ENCODE data around the gene MYDGF.
"Not testable (repeated sequence)": the region's sequence is repeated elsewhere in the genome, so short reads cannot be mapped to it uniquely, and the experiment has no call there.

MYDGF gene

GRCh38 chr19:4682417-4683200, 12.5 kb upstream of the MYDGF start:
- no peak for TF ChIP-seq SPI1 (IDR thresholded peaks at IDR 0.05; ENCODE audit: borderline replicate concordance, low read depth)
- no peak for TF ChIP-seq POLR2AphosphoS5 (IDR thresholded peaks at IDR 0.05; ENCODE audit: low read depth)
- Histone ChIP-seq H3K27me3 (ENCODE audit: insufficient read depth, poor library complexity, severe bottlenecking) (no peaks in the 10 kb centered on the region), H3K4me3 (replicated peaks; ENCODE audit: insufficient read depth, low read length) (no peak overlapping the region), H3K27ac (replicated peaks) (no peak overlapping the region)
- no peak for DNase-seq (ENCODE audit: low read depth in 1 of 2, low spot score in 1 of 2)

DNA sequence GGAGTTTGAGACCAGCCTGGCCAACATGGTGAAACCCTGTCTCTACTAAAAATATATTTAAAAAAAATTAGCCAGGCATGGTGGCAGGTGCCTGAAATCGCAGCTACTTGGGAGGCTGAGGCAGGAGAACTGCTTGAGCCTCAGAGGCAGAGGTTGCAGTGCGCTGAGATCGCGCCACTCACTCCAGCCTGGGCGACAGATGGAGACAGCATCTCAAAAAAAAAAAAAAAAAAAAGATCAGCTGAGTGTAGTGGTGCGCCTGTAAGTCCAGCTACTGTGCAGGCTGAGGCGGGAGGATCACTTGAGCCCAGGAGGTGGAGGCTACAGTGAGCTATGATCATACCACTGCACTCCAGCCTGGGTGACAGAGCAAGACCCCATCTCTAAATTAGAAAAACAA, 9.9 kb upstream of the MYDGF start:
- H3K27ac ChIP-seq (replicated peaks); H3K27me3 ChIP-seq (ENCODE audit: insufficient read depth, poor library complexity, severe bottlenecking); H3K4me3 ChIP-seq (replicated peaks; ENCODE audit: insufficient read depth, low read length); DNase-seq (ENCODE audit: low read depth in 1 of 2, low spot score in 1 of 2): not testable (repeated sequence)

DNA sequence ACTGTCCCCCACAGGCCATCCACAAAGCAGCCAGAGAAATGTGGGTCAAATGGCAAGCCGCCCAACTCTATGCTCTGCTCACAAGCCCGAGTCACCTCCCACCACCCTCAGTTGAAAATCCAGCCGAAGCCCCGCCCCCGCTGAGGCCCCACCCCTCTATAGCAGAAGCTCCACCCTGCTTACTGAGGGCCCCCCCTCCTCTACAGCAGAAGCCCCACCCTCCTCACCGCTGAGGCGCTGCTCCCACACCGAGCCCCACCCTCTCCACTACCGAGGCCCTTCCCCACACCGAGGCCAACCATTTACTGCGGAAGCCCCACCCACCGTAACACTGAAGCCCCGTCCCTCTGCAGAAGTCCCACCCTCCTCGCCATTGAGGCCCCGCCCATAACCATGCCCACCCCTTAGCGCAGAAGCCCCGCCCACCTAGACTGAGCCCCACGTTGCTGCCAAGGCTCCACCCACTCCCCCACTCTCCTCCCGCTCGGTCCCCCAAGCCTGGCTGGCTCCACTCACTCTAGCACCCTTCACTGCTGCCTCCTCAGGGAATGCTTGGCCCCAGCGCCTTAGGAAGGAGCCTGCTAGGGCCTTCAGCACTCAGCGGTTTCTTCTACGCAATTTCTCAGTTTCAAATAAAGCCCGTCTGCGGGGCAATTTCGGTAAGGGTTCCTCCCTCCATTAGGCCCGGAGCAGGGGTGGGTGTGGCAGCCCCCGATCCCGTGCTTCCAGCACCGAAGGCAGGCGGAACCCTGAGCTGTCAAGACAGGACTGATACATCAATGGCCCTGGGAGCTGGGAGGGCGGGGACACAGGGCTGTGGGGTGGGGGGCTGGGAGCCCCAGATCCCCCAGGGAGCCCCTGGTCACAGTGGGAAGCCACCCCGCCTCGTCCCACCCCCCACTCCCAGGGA, 9.0 kb upstream of the MYDGF start:
- H3K4me3 ChIP-seq (replicated peaks; ENCODE audit: insufficient read depth, low read length): no peak overlapping the region
- no peak for DNase-seq (ENCODE audit: low read depth in 1 of 2, low spot score in 1 of 2)
- no peak for TF ChIP-seq POLR2AphosphoS5 (IDR thresholded peaks at IDR 0.05; ENCODE audit: low read depth)
- TF ChIP-seq, protein P1, sequence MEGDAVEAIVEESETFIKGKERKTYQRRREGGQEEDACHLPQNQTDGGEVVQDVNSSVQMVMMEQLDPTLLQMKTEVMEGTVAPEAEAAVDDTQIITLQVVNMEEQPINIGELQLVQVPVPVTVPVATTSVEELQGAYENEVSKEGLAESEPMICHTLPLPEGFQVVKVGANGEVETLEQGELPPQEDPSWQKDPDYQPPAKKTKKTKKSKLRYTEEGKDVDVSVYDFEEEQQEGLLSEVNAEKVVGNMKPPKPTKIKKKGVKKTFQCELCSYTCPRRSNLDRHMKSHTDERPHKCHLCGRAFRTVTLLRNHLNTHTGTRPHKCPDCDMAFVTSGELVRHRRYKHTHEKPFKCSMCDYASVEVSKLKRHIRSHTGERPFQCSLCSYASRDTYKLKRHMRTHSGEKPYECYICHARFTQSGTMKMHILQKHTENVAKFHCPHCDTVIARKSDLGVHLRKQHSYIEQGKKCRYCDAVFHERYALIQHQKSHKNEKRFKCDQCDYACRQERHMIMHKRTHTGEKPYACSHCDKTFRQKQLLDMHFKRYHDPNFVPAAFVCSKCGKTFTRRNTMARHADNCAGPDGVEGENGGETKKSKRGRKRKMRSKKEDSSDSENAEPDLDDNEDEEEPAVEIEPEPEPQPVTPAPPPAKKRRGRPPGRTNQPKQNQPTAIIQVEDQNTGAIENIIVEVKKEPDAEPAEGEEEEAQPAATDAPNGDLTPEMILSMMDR (IDR thresholded peaks at IDR 0.05; ENCODE audit: insufficient read depth, low read length): no peak
- TF ChIP-seq REST (IDR thresholded peaks at IDR 0.05; ENCODE audit: insufficient replicate concordance, low read depth): no peak
- TF ChIP-seq GABPA (IDR thresholded peaks at IDR 0.05; ENCODE audit: low read depth): no peak
- no peak for TF ChIP-seq SPI1 (IDR thresholded peaks at IDR 0.05; ENCODE audit: borderline replicate concordance, low read depth)
- H3K27me3 ChIP-seq (ENCODE audit: insufficient read depth, poor library complexity, severe bottlenecking): no peaks in the 10 kb centered on the region
- H3K27ac ChIP-seq (replicated peaks): no peak overlapping the region

- TF ChIP-seq, protein P1 (IDR thresholded peaks at IDR 0.05; ENCODE audit: insufficient read depth, low read length): peak; percentile 21
- TF ChIP-seq SPI1 (IDR thresholded peaks at IDR 0.05; ENCODE audit: borderline replicate concordance, low read depth): no peak
- no peak overlapping the region for H3K4me3 ChIP-seq (replicated peaks; ENCODE audit: insufficient read depth, low read length)
- no peaks in the 10 kb centered on the region for H3K27me3 ChIP-seq (ENCODE audit: insufficient read depth, poor library complexity, severe bottlenecking)
- peak in 1 of 2 experiments; percentile 28 for DNase-seq (ENCODE audit: low read depth in 1 of 2, low spot score in 1 of 2)
- H3K27ac ChIP-seq (replicated peaks): no peak overlapping the region
Observed at GRCh38 chr19:4676955-4677731, 7.0 kb upstream of the MYDGF start.

DNA sequence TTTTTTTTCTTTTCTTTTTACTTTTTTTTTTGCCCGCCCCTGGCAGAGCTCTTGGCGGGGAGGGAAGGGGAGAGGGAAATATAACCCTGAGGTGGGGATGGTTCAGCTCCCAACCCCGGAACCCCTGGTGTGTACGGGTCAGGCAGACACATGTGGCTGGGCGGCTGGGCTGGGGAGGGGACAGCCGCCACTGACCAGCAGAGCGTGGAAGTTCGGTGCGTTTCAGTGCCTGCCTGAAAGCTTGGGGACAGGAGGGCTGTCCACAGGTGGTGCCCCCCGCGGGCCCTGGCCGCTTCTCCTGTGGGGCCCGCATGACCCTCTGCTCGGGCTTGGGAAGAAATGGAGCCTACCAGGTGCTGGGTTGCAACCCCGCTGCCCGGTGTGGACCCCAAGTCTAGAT, 5.2 kb upstream of the MYDGF start:
- Histone ChIP-seq H3K27ac (replicated peaks) (no peak overlapping the region), H3K4me3 (replicated peaks; ENCODE audit: insufficient read depth, low read length) (no peak overlapping the region), H3K27me3 (ENCODE audit: insufficient read depth, poor library complexity, severe bottlenecking) (no peaks in the 10 kb centered on the region)
- no peak for DNase-seq (ENCODE audit: low read depth in 1 of 2, low spot score in 1 of 2)
- TF ChIP-seq, protein P1 (IDR thresholded peaks at IDR 0.05; ENCODE audit: insufficient read depth, low read length): no peak
- TF ChIP-seq GABPA (IDR thresholded peaks at IDR 0.05; ENCODE audit: low read depth) (no peak), POLR2AphosphoS5 (IDR thresholded peaks at IDR 0.05; ENCODE audit: low read depth) (no peak), SPI1 (IDR thresholded peaks at IDR 0.05; ENCODE audit: borderline replicate concordance, low read depth) (no peak), REST (IDR thresholded peaks at IDR 0.05; ENCODE audit: insufficient replicate concordance, low read depth) (no peak)
